ENCODE data around the gene ITGAD.

The ITGAD gene

GRCh38 chr16:31393056-31393455 is at the start of gene ITGAD:
ITGAD (plus strand) TSS chr16:31393335; CDS start chr16:31393361, 26 bp downstream.
- DNase-seq (ENCODE audit: low read depth, low spot score): no peak

DNA sequence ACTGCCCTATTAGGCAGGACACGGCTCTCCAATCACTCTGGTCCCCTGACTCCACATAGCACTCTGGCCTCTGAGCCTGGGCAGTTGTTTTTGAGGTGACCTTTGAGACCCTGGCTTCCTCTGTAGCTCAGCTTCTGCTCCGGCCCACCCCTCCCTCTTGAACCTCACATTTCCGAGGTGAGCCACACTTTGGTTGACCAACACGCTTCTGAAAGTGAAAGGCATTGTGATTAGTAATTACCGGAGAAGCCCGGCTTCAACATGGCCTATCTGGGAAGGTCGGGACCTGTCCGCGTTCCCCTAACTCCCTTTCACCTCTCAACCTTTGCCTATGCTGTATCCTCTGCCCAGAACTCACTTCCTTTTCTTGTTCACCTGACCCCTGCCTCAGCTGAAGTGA is 48.4 kb upstream of the ITGAD start:
- no peak for DNase-seq (ENCODE audit: low read depth, low spot score)

- no peak for DNase-seq (ENCODE audit: low read depth, low spot score)
Measured at GRCh38 chr16:31347445-31347844, 45.7 kb upstream of the ITGAD start.

- no peak for DNase-seq (ENCODE audit: low read depth, low spot score)
Measured at GRCh38 chr16:31348579-31348978, 44.6 kb upstream of the ITGAD start.

GRCh38 chr16:31350275-31351005 is 42.7 kb upstream of the ITGAD start:
- DNase-seq (ENCODE audit: low read depth, low spot score): no peak

- no peak for DNase-seq (ENCODE audit: low read depth, low spot score)
Measured at GRCh38 chr16:31351246-31351941, 41.7 kb upstream of the ITGAD start.

- DNase-seq (ENCODE audit: low read depth, low spot score): no peak
Measured at GRCh38 chr16:31351942-31352325, 41.2 kb upstream of the ITGAD start.

DNA sequence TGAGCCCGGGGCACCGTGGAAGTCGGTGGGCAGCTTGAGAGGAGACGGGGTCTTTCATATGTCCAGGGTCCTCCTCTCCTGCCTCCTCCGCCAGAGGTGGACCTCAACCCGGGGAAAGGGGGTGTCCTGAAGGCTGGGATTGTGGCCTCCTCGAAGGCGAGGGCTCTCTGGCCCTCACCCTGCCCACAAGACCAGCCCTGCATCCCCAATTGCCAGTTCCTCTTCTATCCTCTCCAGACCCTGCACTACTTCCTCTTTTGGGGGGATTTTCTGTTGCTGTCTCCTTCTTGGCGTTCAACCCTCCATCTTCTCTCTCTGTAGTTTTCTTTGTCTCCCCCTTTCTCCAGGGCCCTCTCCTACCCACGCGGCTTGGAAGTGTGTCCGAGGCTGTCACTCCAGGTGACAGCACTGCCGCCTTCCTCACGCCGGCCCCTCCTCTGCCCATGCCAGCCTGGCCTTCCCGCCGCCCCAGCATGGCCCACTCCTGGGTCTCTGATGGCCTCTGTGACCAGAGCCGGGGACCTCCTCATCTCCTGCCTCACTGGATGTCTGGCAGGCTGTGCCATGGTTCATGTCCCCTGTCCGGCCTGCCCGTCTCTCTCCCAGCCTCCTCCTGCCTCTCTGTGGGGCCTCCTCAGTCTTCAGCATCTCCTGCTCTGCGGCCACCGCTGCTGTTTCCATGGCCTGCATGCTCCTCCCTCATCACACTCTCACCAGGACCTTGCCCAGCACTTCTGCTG is 40.6 kb upstream of the ITGAD start:
- no peak for DNase-seq (ENCODE audit: low read depth, low spot score)

GRCh38 chr16:31354394-31355291 is 38.5 kb upstream of the ITGAD start, which contains the start of gene ITGAX:
ITGAX (plus strand) TSS chr16:31355176; CDS start chr16:31355255, 79 bp downstream.
- no peak for DNase-seq (ENCODE audit: low read depth, low spot score)

- DNase-seq (ENCODE audit: low read depth, low spot score): no peak
Measured at GRCh38 chr16:31355431-31356100, 37.6 kb upstream of the ITGAD start.

GRCh38 chr16:31356566-31357323 is 36.4 kb upstream of the ITGAD start:
- DNase-seq (ENCODE audit: low read depth, low spot score): no peak

- no peak for DNase-seq (ENCODE audit: low read depth, low spot score)
Measured at GRCh38 chr16:31357324-31358109, 35.6 kb upstream of the ITGAD start.

- no peak for DNase-seq (ENCODE audit: low read depth, low spot score)
Measured at GRCh38 chr16:31360251-31360650, 32.9 kb upstream of the ITGAD start.

DNA sequence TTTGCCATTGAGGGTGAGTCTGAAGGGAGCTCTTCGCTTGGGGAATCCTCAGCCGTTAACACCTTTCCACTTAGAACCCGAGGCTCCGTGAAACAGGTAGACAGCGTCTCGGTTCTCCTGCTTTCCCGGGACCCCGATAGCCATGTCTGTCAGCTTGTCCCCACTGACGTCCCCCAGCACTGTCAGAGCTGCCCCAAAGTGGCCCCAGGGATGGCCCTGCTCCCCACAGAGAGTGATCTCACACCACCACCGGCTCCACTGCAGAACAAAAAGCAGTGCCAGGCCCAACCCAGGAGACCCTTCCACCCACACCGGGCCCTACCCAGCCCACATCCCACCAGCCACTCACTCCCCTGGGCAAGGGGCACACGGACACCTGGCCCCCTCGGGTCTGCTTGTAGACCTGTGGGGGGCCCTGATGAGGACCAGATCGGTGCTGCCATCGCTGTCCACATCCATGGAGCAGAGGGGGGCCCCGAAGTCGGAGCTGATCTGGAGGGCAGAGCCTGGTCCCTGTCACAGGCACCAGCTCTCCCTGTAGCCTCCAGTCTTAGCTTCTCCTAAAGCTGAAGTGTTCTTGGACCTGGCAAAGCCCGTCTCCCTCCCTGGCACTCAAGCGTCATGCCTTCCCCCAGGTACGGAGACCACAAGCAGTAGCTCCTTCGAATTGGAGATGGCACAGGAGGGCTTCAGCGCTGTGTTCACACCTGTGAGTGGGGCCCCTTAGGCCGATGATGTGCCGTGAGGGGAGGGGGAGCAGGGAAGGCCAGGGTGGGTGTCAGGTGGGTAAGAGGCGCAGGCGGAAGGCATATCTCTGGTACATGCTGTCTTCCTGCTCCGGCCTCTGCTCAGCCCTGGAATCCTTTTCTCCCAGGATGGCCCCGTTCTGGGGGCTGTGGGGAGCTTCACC is 31.7 kb upstream of the ITGAD start:
- DNase-seq (ENCODE audit: low read depth, low spot score): no peak

DNA sequence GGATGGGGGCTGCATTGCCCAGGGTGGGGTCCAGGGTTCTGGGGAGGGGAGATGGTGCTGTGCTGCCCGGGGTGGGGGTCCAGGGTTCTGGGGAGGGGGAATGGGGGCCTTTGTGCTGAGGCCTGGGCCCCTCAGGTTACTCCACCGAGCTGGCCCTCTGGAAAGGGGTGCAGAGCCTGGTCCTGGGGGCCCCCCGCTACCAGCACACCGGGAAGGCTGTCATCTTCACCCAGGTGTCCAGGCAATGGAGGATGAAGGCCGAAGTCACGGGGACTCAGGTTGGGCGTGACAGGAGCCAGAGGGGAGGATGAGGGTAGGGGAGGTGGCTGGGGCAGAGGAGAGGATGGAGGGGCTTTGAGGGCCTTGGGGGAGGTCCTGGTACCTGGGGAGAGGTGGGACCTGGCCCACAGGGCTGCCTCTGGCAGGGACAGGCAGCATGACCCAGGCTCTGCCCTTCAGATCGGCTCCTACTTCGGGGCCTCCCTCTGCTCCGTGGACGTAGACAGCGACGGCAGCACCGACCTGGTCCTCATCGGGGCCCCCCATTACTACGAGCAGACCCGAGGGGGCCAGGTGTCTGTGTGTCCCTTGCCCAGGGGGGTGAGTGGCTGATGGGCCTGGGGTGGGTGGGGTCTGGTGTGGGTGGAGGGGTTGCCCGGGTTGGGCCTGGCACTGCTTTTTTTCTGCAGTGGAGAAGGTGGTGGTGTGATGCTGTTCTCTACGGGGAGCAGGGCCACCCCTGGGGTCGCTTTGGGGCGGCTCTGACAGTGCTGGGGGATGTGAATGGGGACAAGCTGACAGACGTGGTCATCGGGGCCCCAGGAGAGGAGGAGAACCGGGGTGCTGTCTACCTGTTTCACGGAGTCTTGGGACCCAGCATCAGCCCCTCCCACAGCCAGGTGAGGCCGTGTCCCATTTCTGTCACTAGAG is 30.4 kb upstream of the ITGAD start:
- no peak for DNase-seq (ENCODE audit: low read depth, low spot score)

DNA sequence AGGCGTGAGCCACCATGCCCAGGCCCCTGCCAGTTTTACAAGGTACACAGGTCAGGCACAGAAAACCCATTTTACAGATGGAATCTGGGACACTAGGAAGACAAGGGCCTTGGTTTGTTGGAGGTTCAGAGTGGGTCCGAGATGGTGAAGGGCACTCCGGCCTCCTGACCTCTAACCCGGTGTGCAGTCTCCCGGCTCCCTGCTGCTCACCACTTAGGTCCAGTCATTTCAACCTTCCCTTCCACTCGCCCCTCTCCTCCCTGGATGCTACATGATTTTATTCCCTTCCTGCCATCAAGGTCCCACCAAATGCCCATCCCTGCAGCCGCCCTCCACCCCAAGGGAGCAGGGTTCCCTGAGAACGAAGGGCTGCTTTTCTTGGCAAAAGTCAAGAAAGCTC is 29.4 kb upstream of the ITGAD start:
- DNase-seq (ENCODE audit: low read depth, low spot score): no peak

- no peak for DNase-seq (ENCODE audit: low read depth, low spot score)
Measured at GRCh38 chr16:31364421-31364820, 28.7 kb upstream of the ITGAD start.

Measured in iPS DF 19.7 (cell line).